NOMO-1 treated with dmso at 0.1 percent for 144 hours (cell line): ENCODE measurements around the gene SCAF4.
A peak's percentile ranks its signal among the peaks of the same experiment; 100 is the strongest.
"Not testable (repeated sequence)": the region's sequence is repeated elsewhere in the genome, so short reads cannot be mapped to it uniquely, and the experiment has no call there.

ENCODE experiments used
- DNase-seq: peaks from one replicate; lab custom pipeline; 2025; ENCODE audit not compliant: unreplicated experiment; lab: John Stamatoyannopoulos, UW

SCAF4 gene

GRCh38 chr21:31675960-31676359 lies 56.0 kb downstream of the SCAF4 start:
- no peak for DNase-seq

GRCh38 chr21:31675318-31675717 lies 56.6 kb downstream of the SCAF4 start:
- DNase-seq: no peak

GRCh38 chr21:31673321-31673912 lies 58.5 kb downstream of the SCAF4 start:
- DNase-seq: no peak

- no peak for DNase-seq
Measured at GRCh38 chr21:31671931-31672330, 60.0 kb downstream of the SCAF4 start.

- no peak for DNase-seq
Measured at GRCh38 chr21:31671146-31671716, 60.7 kb downstream of the SCAF4 start.

DNA sequence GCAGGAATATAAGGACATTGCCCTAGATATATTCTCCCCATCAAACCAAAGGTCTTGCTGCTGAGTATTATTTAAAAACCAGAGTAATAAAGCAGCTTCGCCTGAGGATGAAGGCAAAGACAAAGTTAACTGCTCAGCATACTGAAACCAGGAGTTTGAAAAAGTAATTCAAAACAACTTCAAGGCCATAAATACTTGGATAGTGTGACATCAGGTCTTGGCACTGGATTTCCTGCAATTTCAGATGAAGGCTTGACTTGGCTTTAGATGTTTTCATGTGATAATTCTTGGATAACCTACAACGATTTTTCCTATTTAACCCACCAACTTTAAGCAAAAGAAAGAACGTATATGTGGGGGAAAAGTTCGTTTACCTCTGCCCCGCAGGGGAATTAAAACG lies 61.8 kb downstream of the SCAF4 start:
- DNase-seq: no peak

GRCh38 chr21:31668651-31669491 lies 63.0 kb downstream of the SCAF4 start:
- no peak for DNase-seq

- no peak for DNase-seq
Measured at GRCh38 chr21:31667639-31668038, 64.3 kb downstream of the SCAF4 start.

GRCh38 chr21:31667132-31667531 lies 64.8 kb downstream of the SCAF4 start:
- DNase-seq: no peak

- peak; percentile 24 for DNase-seq
Measured at GRCh38 chr21:31666445-31667010, 65.4 kb downstream of the SCAF4 start.

- not testable (repeated sequence) for DNase-seq
Measured at GRCh38 chr21:31665869-31666268, 66.0 kb downstream of the SCAF4 start.

DNA sequence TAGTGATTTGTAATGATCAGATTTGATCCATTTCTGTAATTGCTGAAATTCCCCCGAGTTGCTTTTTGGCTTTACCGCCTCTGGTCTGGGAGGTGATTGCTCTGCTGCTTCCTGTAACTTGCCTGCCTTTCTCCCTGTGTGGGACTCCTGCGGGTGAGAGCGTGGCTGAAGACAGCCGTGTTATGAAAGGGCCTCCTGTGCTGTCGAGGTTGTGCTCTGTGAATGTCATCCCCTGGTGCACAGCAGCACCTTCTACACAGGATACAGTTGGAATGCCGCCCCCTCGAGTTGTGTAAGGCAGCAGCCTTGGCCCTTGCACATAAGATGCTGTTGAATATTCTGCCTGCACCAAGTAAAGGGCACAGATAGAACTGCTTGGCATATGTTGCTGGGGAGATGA lies 66.5 kb downstream of the SCAF4 start:
- no peak for DNase-seq

GRCh38 chr21:31663584-31664249 lies 68.2 kb downstream of the SCAF4 start:
- DNase-seq: no peak

DNA sequence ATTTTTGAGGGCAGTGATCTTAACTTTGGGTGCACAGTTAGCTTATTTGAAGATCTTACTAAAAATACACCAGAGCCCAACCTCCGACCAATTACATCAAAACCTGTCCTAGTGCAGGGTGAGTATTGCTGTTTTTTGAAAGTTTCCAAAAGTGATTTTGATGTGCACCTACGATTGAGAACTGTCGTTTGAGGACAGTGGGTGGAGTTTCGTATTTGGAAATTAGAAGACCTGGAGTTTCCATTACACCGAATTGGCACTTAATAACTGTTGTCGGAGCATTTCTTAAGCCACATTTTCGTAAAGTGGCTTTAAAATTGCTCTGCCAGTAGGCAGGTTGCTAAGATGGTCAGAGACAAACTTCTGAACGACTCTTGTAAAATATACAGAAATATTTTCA lies 71.3 kb downstream of the SCAF4 start:
- DNase-seq: no peak

DNA sequence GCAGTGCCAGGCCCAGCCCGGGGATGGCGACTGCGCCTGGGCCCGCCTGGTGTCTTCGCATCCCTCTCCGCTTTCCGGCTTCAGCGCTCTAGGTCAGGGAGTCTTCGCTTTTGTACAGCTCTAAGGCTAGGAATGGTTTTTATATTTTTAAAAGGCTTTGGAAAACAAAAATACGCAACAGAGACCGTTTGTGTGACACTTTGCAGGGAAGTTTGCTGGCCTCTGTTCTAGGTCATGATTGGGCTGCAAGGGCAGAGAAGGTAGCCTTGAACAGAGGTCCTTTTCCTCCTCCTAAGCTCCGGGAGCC lies 71.7 kb downstream of the SCAF4 start:
- no peak for DNase-seq

DNA sequence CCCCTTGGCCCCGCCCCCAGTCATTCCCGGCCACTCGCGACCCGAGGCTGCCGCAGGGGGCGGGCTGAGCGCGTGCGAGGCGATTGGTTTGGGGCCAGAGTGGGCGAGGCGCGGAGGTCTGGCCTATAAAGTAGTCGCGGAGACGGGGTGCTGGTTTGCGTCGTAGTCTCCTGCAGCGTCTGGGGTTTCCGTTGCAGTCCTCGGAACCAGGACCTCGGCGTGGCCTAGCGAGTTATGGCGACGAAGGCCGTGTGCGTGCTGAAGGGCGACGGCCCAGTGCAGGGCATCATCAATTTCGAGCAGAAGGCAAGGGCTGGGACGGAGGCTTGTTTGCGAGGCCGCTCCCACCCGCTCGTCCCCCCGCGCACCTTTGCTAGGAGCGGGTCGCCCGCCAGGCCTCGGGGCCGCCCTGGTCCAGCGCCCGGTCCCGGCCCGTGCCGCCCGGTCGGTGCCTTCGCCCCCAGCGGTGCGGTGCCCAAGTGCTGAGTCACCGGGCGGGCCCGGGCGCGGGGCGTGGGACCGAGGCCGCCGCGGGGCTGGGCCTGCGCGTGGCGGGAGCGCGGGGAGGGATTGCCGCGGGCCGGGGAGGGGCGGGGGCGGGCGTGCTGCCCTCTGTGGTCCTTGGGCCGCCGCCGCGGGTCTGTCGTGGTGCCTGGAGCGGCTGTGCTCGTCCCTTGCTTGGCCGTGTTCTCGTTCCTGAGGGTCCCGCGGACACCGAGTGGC lies 72.2 kb downstream of the SCAF4 start, which contains the start of gene SOD1:
Gene SOD1 (plus strand): TSS at position 158 of the 723 bp plus-strand sequence. CDS start 77 bp downstream, at position 235.
- DNase-seq: peak; percentile 92

- no peak for DNase-seq
Measured at GRCh38 chr21:31659286-31659535, 72.7 kb downstream of the SCAF4 start.

GRCh38 chr21:31658053-31658452 lies 73.9 kb downstream of the SCAF4 start:
- no peak for DNase-seq

DNA sequence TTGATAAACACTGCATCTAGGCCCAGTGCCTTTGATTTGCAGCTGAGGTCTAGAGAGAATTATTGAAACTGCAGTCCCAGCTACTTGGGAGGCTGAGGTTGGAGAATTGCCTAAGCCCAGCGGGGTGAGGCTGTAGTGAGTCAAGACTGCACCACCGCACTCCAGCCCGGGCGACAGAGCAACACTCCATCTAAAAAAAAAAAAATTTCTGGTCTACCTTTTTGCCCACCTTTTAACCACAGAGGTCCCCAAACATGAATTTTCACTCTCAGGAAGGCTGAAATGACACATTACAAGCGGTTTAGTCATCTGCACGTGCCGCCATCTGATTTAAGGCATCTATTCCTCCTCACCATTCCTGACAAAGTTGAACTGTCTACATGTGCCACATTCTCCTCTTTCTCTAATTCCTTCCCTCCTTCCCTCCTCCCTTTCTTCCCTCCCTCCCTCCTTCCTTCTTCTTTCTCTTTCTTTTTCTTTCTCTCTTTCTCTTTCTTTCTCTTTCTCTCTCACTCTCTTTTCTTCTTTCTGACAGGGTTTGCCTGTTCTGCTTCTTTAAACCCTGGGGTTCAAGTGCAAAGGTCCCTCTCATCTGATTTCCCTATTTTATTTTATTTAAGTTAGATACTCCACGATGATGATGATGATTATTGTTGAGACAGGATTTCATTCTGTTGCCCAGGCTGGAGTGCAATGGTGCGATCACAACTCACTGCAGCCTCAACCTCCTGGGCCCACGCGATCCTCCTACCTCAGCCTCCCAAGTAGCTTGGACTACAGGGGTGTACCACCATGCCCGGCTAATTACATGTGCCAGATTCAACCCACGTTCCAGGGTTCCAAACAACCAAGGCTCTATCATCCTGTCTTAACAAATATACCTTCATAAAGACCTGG lies 75.5 kb downstream of the SCAF4 start:
- DNase-seq: no peak
